GM21515 (cell line): ENCODE results near the gene MSI2.
A peak's percentile ranks its signal among the peaks of the same experiment; 100 is the strongest.

Experiments
- ATAC-seq: cut with Tn5 transposase; IDR thresholded peaks from one replicate; pipeline ENCODE4 v1.9.1; 2021; ENCODE audit not compliant: unreplicated experiment

Gene MSI2

DNA sequence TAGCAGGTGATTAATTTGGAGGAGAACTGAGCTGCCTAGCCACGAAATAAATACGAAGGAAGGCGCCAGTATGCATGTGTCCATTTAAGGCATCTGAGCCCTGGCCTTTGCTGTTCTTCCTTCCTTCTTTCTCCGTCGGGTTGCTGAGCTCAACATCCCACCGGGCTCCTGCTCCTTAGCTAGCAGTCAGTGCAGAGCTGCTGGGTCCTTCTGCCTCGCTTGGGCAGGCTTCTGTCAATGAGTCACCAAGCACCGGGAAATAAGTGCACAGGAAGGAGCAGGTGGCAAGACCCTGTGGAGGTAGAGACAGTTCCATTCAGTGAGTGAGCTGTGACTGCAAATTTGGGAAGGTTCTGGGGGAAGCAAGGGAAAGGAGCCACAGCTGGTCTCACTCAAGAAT is 368.1 kb downstream of the MSI2 start:
- ATAC-seq, result no peak

GRCh38 chr17:57625511-57625910 is 369.2 kb downstream of the MSI2 start:
- no peak for ATAC-seq

DNA sequence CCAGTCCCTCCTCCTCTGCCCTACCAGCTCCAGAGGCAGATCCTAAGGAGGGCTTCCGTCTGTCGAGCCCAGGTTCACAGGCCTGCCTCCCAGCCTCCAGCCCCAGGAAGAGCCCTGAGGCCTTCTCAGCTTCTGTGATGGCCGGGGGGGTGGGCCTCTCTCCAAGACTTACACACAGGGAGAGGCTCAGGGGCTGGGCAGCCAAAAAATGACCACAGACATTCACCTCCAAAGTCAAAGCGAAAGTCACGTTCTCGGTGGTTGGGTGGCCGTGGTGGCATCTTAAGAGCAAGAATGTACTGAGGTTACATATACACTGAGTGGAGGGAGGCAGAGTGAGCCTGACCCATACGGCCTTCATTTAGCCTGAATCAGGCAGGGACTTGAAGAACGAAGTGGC is 369.6 kb downstream of the MSI2 start:
- ATAC-seq, result no peak

- no peak for ATAC-seq
Observed at GRCh38 chr17:57626520-57627210, 370.3 kb downstream of the MSI2 start.

- ATAC-seq, result no peak
Observed at GRCh38 chr17:57627591-57627990, 371.3 kb downstream of the MSI2 start.

DNA sequence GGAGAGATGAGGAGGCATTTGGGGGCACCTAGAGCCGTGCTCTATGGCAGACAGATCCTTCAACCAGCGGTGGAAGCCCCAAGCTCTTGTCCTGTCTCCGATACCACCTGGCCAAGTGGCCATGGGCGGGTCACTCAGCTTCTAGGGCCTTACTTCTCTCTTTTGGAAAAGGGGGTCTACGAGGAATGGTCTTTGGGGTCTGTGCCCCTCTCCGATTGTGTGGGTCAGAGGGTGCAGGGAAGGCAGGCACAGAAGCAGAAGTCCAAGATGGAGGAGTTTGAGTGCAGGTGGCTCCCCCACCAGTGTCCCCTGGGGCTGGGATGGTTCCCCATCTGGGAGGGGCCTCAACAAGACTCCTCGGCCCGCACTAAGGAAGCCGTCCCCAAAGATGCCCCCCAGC is 372.1 kb downstream of the MSI2 start:
- ATAC-seq, result no peak

- ATAC-seq, result peak; percentile 74
Observed at GRCh38 chr17:57629470-57629869, 373.1 kb downstream of the MSI2 start.

- ATAC-seq, result no peak
Observed at GRCh38 chr17:57629886-57630285, 373.6 kb downstream of the MSI2 start.

DNA sequence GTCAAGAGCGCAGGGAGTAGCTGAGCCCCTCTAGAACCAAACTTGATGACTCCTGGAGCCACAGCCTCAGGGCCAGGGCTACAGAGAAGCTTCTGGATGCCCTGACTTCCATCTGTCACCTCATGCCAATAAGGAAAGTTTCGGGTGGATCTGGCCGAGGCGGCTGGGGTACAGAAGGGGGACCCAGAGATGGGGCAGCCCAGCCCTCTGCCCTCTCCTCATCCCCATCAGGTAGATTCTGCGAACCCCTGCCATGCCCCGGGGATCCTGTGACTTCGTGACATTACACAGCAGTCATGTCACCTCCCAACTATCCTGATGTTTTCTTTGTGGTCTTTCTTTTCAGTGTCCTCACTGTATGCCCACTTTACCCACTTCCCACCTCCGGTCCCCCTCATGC is 374.4 kb downstream of the MSI2 start:
- ATAC-seq, result no peak

DNA sequence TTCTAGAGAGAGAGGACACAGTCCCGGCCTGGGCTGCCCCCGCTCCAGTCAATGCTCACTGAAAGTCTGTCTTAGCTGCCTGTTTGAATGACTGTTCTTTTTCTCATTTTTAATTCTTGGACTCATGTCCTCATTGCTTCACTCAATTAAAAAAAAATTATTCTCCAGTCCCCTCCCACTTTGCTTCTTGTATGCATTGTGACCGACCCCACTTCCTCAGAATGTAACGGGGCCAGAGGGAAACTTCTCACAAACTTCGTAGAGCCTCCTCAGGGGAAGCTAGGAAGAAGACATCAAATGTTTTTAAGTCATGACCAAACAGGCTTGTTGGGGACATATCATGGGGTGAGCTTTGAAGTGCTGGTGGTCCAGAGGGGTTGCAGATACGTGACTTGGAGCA is 375.5 kb downstream of the MSI2 start:
- no peak for ATAC-seq

GRCh38 chr17:57632294-57632693 is 376.0 kb downstream of the MSI2 start:
- no peak for ATAC-seq

- ATAC-seq, result no peak
Observed at GRCh38 chr17:57633236-57633635, 376.9 kb downstream of the MSI2 start.

- no peak for ATAC-seq
Observed at GRCh38 chr17:57634713-57635465, 378.6 kb downstream of the MSI2 start.

GRCh38 chr17:57636274-57636673 is 380.0 kb downstream of the MSI2 start:
- no peak for ATAC-seq

- no peak for ATAC-seq
Observed at GRCh38 chr17:57636985-57637665, 380.8 kb downstream of the MSI2 start.

- ATAC-seq, result no peak
Observed at GRCh38 chr17:57637666-57638010, 381.3 kb downstream of the MSI2 start.

DNA sequence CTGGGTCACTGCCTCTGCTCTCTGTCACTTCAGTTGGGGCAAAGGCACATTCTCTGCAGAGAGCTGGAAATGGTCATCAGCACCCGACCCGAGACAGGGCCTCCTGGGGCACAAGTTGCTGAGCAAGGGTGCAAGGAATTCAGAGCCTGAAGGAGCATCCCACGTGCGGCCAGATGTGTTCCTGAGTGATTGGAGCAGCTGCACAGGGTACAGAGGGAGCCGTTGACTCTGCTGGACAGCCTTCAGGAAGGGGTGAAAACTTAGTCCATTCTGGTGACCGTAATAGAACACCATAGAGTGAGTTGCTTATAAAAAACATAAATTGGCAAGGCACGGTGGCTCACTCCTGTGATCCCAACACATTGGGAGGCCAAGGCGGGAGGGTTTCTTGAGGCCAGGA is 382.0 kb downstream of the MSI2 start:
- no peak for ATAC-seq

GRCh38 chr17:57639381-57639780 is 383.1 kb downstream of the MSI2 start:
- ATAC-seq, result no peak

DNA sequence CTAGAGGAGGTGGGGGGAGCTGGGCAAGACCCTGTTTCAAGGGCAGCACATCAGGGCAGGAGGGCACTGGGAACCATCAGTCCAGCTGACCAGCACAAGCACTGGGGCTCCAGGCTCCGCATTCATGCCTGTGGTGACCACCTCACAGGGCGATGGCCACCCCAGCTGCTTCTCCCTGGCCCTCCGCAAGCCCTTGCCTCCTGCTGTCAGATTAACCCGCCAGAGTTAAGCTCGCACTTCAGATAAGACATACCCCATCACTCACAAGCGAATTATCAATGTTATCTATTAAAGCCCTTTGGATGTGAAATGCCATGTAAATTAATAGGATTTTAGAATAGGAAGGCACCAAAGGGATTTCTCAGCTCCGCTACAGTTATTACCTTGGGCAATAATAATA is 383.8 kb downstream of the MSI2 start:
- ATAC-seq, result no peak

DNA sequence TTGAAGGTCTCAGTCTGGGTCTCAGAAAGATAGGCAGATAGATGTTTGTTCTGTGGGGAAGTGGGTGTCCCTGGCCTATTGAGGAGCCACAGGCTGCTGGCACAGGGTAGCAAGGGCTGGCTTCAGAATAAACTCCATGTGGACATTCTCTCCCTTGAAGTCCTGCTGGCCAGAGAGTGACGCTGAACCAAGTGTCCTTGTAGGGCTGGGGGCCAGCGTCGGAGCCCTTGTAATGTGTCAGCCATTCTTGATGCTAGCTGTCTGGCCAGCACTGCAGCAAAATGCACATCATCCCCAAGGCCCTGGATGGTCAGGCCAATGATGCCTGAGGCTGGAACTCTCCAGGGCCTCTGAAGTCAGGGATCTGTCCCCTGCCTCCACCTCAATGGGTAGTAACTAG is 385.4 kb downstream of the MSI2 start:
- ATAC-seq, result no peak

DNA sequence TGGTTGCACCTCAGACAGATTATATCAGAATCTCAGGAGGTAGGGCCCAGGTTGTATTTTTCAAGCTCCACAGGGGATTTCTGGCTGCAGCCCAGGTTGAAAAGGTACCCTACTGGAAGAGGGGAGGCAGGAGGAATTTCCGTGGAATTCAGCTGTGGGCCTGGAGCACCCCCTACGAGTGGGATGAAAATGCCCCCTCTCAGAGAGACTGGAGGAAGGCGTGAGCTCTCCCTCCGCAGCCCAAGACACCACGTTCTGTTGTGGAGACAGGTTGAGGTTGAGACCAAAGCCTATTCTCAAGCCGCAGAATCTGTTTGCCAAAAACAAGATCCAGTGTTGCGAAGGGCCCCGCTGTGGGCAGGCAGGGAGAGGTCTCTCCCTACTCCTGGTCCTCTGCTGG is 386.7 kb downstream of the MSI2 start:
- ATAC-seq, result no peak

DNA sequence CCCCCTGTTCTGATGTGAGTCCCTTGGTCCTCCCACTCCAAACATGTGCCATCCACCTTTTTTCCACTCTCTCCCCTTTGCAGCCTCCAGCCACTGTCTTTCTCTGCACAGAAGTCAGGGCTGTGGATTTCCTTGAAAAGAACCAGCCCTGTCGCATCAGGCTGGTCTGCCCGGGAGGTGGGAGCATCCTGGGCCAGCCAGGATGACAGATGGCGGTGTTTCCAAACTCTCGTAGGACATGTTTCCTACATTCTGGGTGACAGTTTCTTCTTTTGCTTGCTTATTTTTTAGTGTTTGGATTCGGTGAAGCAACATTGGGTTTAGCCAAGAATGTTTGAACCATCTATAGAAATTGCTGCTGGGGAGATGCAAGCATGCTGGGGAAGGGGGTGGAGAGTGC is 388.0 kb downstream of the MSI2 start:
- ATAC-seq, result no peak
